ENCODE data around the gene SRSF3. TPM values are rescaled to one million over a fixed set of nuclear protein-coding genes. Genes with fewer than 3 reads are reported as not detected.

Gene SRSF3
- total RNA-seq, result 100 to 1,000 TPM; 219 to 346 TPM

DNA sequence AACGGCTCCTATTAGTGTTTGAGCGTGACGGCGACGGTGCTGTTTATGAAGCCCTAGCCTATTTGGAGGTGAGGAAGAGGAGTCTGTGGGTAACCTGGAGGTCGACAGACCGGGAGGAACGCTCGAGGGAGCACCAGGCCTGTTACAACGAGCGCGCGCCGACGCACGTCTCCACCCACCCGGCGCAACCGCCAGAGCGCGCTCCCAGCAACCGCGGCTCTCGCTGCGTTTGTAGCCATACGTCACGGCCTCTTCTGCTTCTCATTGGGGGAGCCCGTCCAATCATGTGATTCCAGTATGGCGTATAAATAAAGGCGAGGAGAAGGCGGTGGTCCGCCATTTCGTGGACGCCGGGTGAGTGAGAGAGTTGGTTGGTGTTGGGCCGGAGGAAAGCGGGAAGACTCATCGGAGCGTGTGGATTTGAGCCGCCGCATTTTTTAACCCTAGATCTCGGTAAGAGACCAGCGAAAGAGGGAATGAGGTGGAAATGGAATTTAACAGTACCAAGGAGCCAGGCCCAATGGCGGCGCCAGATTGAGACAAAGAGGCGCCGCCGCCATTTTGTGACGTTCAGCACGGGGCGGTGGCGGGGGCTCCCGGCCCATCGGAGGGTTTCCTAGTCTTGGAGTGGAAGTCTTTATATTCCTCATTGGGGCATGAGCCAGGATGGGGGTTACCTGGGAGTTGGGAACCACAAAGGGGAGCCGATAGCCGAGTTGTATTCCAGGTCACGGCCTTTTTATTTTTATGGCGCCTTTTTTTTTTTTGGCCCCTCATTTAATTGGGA is at the start of gene SRSF3:
Gene SRSF3, plus strand, starts transcription at position 334 of the 787 bp plus-strand sequence. CDS start 2,401 bp downstream, outside the sequence.

DNA sequence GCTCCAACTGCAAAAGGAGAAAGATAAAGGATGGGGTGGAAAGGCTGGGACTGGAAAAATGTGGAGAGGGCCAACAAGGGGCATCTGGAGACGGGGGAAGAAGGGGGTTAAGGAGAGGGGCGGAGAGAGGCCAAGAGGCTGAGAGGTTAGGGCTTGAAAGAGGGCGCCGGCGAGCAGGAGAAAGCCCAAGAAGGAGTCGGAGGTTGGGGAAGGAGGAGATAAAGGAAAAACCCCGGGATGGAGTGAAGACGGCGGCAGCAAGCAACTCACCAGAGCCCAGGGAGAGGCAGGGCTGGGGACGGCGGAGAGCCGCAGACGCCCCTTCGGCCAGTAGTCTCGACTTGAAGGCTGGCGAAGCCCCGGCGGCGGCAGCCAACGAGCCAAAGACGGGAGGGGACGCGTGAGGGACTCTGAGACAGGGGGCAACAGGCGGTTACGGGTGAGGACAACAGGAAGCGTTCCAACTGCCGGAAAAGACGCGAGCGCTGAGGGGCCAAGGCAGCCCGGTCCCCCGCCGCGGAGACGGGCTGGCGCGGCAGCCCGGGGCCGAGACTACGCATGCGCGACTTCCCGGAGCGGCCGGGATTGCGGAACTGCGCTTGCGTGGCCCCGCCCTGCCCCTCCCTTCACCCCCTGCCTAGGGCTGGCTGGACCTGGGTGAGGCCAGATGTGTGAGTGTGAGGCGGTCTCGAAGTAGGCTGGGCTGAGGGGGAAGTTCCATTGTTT is 47.1 kb upstream of the SRSF3 start, which contains the start of gene STK38:
Gene STK38, minus strand, starts transcription at position 560 of the 726 bp plus-strand sequence. CDS start 7,277 bp downstream, outside the sequence.

Small RNA genes within 50 kb of the gene (small RNA-seq; reads per million reads assigned to genes)
- gene MIR3925 (0 reads per million in 2 donors), gene RNU1-88P (61.6 to 138 reads per million in 2 donors)

Other genes with a start within 250 kb of the SRSF3 start
- gene ETV7, start 206.7 kb upstream of the SRSF3 start, total RNA-seq, result 1 to 10 TPM; 5.9 to 8.7 TPM
- gene PXT1, start 151.5 kb upstream of the SRSF3 start, total RNA-seq, result under 1 TPM; 0.33 to 0.69 TPM
- gene KCTD20, start 151.4 kb upstream of the SRSF3 start, total RNA-seq, result 100 to 1,000 TPM in 1 of 2 donors, 10 to 100 TPM in 1; 89.1 to 126 TPM
- gene STK38, start 46.9 kb upstream of the SRSF3 start, total RNA-seq, result 10 to 100 TPM; 16.2 to 17.6 TPM
- gene CDKN1A, start 84.4 kb downstream of the SRSF3 start, total RNA-seq, result 100 to 1,000 TPM in 1 of 2 donors, 10 to 100 TPM in 1; 58.8 to 115 TPM
- gene RAB44, start 103.5 kb downstream of the SRSF3 start, total RNA-seq, result not detected
- gene CPNE5, start 245.1 kb downstream of the SRSF3 start, total RNA-seq, result under 1 TPM; under 0.01 TPM